A673 (cell line): ENCODE measurements around the gene NIFK.

Source experiments
- CTCF ChIP-seq: fragments of 300-800, 200-600 bp; sonication (generic); conservative IDR thresholded peaks from 2 replicates; pipeline ENCODE4 v1.5.1; 2017; ENCODE audit warnings: low read depth, mild to moderate bottlenecking, antibody characterized with exemption, low read length, moderate library complexity, mixed read lengths
- EZH2 ChIP-seq: fragments of 200-600 bp; sonication (generic); IDR thresholded peaks from 2 replicates; pipeline ENCODE4 v1.6.1; 2017; ENCODE audit warnings: borderline replicate concordance, low read depth, mild to moderate bottlenecking, mixed read lengths, antibody characterized with exemption, low read length; ENCODE audit not compliant: poor library complexity, severe bottlenecking

GRCh38 chr2:121740973-121741372 is 4.3 kb upstream of the NIFK start:
- TF ChIP-seq CTCF (no peak), EZH2 (no peak)
